ENCODE measurements around the gene IL1R2. TPM values are rescaled to one million over a fixed set of nuclear protein-coding genes. Genes with fewer than 3 reads are reported as not detected.

Gene IL1R2
- total and polyA plus RNA-seq, 9 donors = 0.06 to 1.0 (median 0.18) TPM; not detected in 3

DNA sequence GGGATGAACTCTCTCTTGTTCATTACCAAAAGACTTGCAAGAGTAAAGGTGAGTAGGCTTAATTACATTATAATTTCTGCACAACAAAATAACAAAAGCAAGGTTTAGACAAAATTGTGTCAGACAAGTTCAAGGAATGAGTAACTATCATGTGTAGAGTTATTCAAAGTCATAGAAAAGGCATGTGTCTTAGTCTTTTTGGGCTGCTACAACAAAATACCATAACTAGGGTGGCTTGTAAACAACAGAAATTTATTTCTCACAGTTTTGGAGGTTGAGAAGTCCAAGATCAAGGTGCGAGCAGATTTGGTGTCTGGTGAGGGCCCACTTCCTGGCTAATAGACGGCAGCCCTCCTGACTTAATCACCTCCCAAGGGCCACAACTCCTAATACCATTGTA lies 37.6 kb downstream of the IL1R2 start:
- H3K4me1 ChIP-seq (ENCODE audit: control insufficient read depth, insufficient read depth, low read length) = peaks cover 16% of the 10 kb centered on the region
- no peak overlapping the region for H3K4me3 ChIP-seq (ENCODE audit: low read length)
- no peaks in the 10 kb centered on the region for H3K9me3 ChIP-seq (replicated peaks; ENCODE audit: control insufficient read depth, low read depth, low read length)
- H3K27ac ChIP-seq (ENCODE audit: low read length) = no peak overlapping the region
- H3K36me3 ChIP-seq (ENCODE audit: control insufficient read depth, insufficient read depth, low read length) = no peaks in the 10 kb centered on the region
- DNase-seq = no peak
- no CpG with 5 or more reads among the region's 2 CpGs for WGBS (ENCODE audit: insufficient coverage)
- H3K27me3 ChIP-seq (ENCODE audit: control insufficient read depth, insufficient read depth, low read length) = no peaks in the 10 kb centered on the region

DNA sequence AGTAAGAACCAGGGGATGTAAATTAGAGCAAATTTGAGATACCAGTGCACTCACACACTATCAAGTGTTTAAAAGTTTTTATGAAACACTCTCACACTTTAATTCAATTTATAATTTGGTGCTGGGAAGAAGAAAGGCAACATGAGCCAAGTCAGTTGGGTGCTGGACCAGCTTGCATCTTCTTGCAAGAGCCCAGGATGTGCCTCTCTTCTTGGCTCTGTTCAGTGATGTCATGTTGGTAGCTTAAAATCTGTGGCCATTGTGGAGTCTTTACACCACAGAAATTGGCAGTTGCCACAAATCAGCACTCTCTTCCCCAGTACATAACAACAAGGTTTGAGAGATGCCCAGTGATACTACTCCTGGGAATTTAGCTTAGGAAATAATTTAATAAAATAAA lies 38.2 kb downstream of the IL1R2 start:
- no peaks in the 10 kb centered on the region for H3K27me3 ChIP-seq (ENCODE audit: control insufficient read depth, insufficient read depth, low read length)
- peaks cover 16% of the 10 kb centered on the region for H3K4me1 ChIP-seq (ENCODE audit: control insufficient read depth, insufficient read depth, low read length)
- no peak overlapping the region for H3K27ac ChIP-seq (ENCODE audit: low read length)
- no peak for DNase-seq
- no peak overlapping the region for H3K4me3 ChIP-seq (ENCODE audit: low read length)
- H3K36me3 ChIP-seq (ENCODE audit: control insufficient read depth, insufficient read depth, low read length) = no peaks in the 10 kb centered on the region
- no peaks in the 10 kb centered on the region for H3K9me3 ChIP-seq (replicated peaks; ENCODE audit: control insufficient read depth, low read depth, low read length)

DNA sequence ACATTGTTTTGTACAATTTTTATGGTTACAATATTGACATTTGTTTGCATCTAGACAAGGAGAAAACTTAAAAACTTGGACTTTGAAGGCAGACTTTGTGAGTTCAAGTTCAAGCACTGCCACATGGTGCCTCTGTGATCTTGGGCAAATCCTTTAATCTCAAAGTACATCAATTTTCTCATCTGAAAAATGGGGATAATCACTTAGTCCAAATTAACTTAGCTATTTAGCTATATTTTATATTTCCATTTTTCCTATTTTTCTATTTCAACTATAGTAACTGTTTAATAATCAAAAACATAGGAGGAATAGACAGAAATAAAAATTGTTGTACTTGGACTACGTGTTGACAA lies 38.7 kb downstream of the IL1R2 start:
- Histone ChIP-seq H3K4me1 (ENCODE audit: control insufficient read depth, insufficient read depth, low read length) (peaks cover 16% of the 10 kb centered on the region), H3K9me3 (replicated peaks; ENCODE audit: control insufficient read depth, low read depth, low read length) (no peaks in the 10 kb centered on the region), H3K27me3 (ENCODE audit: control insufficient read depth, insufficient read depth, low read length) (no peaks in the 10 kb centered on the region), H3K4me3 (ENCODE audit: low read length) (no peak overlapping the region), H3K27ac (ENCODE audit: low read length) (no peak overlapping the region), H3K36me3 (ENCODE audit: control insufficient read depth, insufficient read depth, low read length) (no peaks in the 10 kb centered on the region)
- 57% methylated on average over 1 of the region's 1 CpG for WGBS (ENCODE audit: insufficient coverage)
- no peak for DNase-seq

DNA sequence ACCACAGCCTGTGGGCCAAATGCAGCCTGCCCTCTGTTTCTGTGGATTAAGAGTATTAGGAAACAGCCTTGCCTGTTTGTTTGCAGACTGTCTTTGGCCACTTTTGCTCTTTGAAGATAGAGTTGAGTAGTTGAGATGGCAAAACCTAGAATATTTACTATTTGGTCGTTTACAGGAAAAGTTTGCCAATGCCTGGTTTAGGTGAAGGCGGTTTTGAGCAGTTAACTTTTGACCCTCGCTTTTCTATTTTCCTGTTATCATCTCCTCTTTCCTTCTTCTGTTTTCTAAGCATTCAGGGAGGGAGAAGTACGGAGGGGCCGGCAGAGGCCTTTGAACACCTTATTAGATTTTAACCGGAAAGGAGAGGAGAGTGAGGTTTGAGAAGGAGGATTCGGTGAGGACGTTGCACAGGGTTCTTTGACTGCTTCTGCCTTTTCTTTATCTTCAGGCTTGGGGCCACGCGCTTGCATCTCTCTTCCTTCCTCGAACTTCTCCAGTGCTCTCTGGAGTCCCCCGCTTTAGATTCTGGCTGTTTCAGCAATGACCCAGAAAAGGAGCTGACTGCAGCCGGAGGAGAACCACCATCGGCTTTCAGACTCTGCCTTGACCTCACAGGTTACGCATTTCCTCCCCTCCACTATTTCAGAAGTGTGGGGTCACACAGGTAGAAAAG lies 39.2 kb downstream of the IL1R2 start:
- 80% methylated on average over 6 of the region's 15 CpGs for WGBS (ENCODE audit: insufficient coverage)
- no peaks in the 10 kb centered on the region for H3K36me3 ChIP-seq (ENCODE audit: control insufficient read depth, insufficient read depth, low read length)
- H3K9me3 ChIP-seq (replicated peaks; ENCODE audit: control insufficient read depth, low read depth, low read length) = no peaks in the 10 kb centered on the region
- H3K4me3 ChIP-seq (ENCODE audit: low read length) = no peak overlapping the region
- no peak for DNase-seq
- H3K27me3 ChIP-seq (ENCODE audit: control insufficient read depth, insufficient read depth, low read length) = no peaks in the 10 kb centered on the region
- peaks cover 16% of the 10 kb centered on the region for H3K4me1 ChIP-seq (ENCODE audit: control insufficient read depth, insufficient read depth, low read length)
- no peak overlapping the region for H3K27ac ChIP-seq (ENCODE audit: low read length)

DNA sequence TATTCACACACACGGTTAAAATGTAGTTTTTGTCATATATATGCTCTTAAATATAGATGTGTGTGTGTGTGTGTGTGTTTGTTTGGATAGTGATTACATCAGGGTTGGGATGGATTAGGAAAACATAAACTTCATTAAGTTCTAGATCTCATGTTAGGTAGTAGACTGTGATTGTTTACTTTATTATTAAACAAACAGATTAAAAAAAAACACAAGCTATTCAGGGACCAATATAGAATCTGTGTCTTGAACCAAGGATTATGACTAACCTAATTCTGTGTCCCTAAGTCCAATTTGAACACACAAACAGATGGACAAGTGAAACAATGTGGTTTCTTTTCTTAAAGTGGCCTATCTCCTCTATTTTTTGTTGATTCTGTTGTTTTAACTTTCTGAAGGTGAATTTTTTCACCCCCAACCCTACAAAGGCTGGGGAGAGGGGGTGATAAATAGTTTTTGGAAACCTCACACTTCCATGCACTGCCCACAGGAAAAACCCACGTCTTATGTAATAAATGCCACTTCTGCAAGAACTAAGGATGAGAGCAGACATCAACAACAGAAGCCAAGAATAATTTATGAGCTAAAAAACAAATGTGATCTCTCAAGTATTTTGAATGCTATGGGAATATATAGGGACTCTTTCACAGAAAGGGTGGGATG lies 40.7 kb downstream of the IL1R2 start:
- Histone ChIP-seq H3K9me3 (replicated peaks; ENCODE audit: control insufficient read depth, low read depth, low read length) (no peaks in the 10 kb centered on the region), H3K4me1 (ENCODE audit: control insufficient read depth, insufficient read depth, low read length) (peaks cover 17% of the 10 kb centered on the region), H3K36me3 (ENCODE audit: control insufficient read depth, insufficient read depth, low read length) (no peaks in the 10 kb centered on the region), H3K27me3 (ENCODE audit: control insufficient read depth, insufficient read depth, low read length) (no peaks in the 10 kb centered on the region), H3K27ac (ENCODE audit: low read length) (no peak overlapping the region), H3K4me3 (ENCODE audit: low read length) (no peak overlapping the region)
- WGBS (ENCODE audit: insufficient coverage) = no CpG with 5 or more reads among the region's 2 CpGs
- no peak for DNase-seq

DNA sequence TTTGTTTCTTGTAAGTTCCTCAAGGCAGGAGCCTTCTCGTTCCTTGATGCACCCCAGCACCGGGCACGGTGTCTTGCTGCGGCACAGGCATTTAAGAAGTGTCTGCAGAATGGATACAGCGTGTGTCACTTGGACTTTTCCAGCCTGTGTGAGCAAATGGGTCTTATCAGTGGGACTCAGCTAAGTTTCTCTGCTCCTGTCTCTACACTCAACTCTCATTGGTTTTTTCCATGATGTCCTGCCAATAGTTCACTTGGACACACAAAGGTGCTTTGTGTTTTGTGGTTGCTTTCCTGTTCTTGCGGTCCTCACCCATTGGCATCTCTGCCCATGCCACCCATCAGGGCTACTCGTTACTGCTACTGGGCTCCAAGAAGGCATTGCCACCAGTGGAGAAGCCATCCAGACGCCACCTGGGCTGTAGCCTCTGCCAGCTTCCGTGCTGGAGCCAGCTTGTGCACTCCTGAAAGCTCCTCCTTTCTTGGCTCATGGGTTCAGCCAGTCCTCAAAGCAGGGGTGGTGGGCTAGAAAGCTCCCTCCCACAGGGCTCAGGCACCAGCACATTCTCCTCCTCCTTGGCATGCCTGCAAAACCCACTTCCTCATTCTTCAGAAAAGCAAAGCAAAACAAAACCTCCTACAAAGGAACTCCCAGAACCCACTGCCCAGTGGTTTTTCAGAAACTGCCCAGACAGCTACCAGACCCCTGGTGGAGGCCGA lies 41.4 kb downstream of the IL1R2 start:
- Histone ChIP-seq H3K27me3 (ENCODE audit: control insufficient read depth, insufficient read depth, low read length) (no peaks in the 10 kb centered on the region), H3K27ac (ENCODE audit: low read length) (no peak overlapping the region), H3K4me3 (ENCODE audit: low read length) (no peak overlapping the region), H3K9me3 (replicated peaks; ENCODE audit: control insufficient read depth, low read depth, low read length) (no peaks in the 10 kb centered on the region), H3K4me1 (ENCODE audit: control insufficient read depth, insufficient read depth, low read length) (peaks cover 12% of the 10 kb centered on the region), H3K36me3 (ENCODE audit: control insufficient read depth, insufficient read depth, low read length) (no peaks in the 10 kb centered on the region)
- WGBS (ENCODE audit: insufficient coverage) = 85% methylated on average over 7 of the region's 10 CpGs
- DNase-seq = peak; percentile 68

DNA sequence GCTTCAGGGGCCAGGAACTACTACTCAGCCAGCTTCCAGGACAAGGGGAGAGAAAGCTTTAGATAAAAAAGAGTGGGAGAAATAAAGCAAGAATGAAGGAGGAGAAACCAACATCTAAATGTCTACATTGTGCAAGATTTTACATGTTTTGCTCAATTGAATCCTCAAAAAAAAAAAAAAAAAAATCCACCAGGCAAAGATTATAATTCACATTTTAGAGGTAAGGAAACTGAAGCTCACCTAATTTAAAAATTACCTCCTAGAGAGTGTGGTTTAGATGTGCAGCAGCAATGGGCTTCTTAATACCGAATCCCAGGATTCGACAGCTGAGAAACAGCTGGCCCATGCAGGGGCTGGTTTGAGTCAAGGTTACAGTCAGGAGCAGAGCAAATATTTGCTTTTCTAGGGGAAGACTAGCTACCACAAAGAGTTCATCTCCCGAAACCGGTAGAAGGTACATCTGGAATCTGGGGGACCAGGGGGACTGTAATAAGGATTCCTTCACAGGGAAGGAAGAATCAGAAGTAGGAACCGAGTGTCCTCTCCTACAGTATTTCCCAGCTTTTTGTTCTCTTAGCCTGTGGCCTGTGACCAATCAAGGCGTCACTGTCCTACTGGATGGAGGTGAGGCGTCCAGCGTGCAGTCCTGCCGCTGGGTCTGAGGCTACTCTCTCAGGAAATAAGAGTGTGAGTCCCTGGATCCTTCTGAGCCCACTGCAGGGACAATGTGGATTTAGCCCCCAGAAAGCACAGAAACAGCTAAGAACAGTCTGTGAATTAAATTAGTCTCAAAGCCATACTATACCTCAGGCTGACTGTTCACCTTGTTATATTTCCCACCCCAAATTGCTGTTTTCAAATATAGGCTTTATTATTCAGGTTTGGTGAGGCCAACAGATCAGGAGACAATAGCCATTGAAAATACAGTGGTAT lies 42.3 kb downstream of the IL1R2 start:
- no peaks in the 10 kb centered on the region for H3K9me3 ChIP-seq (replicated peaks; ENCODE audit: control insufficient read depth, low read depth, low read length)
- H3K4me1 ChIP-seq (ENCODE audit: control insufficient read depth, insufficient read depth, low read length) = peaks cover 12% of the 10 kb centered on the region
- H3K27me3 ChIP-seq (ENCODE audit: control insufficient read depth, insufficient read depth, low read length) = no peaks in the 10 kb centered on the region
- WGBS (ENCODE audit: insufficient coverage) = 89% methylated on average over 4 of the region's 9 CpGs
- H3K4me3 ChIP-seq (ENCODE audit: low read length) = no peak overlapping the region
- DNase-seq = no peak
- no peaks in the 10 kb centered on the region for H3K36me3 ChIP-seq (ENCODE audit: control insufficient read depth, insufficient read depth, low read length)
- no peak overlapping the region for H3K27ac ChIP-seq (ENCODE audit: low read length)

DNA sequence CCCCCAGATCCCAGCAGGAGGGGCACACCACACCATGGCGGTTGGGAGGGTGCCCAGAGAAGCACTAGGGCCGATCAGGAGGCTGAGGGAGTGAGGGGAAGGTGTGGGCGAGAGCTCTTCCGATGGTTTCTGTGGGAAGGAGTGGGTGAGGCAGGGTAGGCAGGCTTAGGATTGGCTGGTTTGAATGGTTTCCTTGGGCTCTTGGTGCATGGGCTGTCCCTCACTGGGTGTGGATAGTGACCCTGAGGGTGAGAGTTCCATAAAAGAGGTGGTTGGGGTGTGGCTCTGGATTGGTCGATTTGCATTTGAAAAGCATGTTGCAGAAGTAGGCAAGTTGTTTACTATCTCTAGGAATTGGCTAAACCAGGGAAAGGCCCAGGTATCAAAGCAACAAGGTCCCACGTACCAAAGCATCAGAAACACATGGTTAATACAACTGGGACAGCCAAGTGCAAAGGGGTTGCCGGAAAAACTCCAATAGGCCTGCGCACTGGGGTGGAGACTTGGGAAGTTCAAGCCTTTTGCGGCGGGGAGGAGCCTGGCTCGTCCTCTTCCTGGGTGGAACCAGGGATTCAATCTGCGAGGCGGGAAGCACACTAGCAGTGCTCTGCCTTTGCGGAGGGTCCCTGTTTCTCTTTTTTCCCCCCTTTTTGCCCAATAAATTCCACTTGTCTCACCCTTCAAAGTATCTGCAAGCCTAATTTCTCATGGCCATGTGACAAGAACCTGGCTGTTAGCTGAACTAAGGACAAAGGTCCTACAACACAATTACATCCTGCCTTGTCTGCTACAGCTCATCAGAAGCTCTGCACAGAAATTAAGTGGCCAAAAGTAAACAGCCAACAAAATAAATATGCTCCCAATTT lies 43.2 kb downstream of the IL1R2 start:
- no peak for DNase-seq
- Histone ChIP-seq H3K27me3 (ENCODE audit: control insufficient read depth, insufficient read depth, low read length) (no peaks in the 10 kb centered on the region), H3K9me3 (replicated peaks; ENCODE audit: control insufficient read depth, low read depth, low read length) (no peaks in the 10 kb centered on the region), H3K4me1 (ENCODE audit: control insufficient read depth, insufficient read depth, low read length) (peaks cover 12% of the 10 kb centered on the region), H3K27ac (ENCODE audit: low read length) (no peak overlapping the region), H3K36me3 (ENCODE audit: control insufficient read depth, insufficient read depth, low read length) (no peaks in the 10 kb centered on the region), H3K4me3 (ENCODE audit: low read length) (no peak overlapping the region)
- WGBS (ENCODE audit: insufficient coverage) = 79% methylated on average over 12 of the region's 14 CpGs

DNA sequence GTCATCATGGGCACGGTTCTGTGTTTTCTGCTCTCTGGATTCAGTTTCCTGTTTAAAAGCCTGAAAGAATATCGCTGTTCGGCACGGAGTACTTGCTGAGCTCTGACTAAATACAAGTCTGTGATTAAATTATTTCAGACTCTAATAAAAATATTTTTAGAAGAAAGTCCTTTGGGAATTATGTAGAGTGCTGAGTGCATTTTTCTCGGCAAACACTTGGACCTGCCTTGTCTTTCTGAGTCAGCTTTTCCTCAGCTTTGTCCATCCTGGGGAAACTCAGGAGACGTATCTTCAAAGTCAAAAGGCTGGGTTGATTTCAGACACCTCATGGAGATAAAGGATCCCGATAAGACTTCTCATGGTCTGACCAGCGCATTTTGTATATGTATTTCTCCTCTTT lies 45.9 kb downstream of the IL1R2 start:
- peak; percentile 93 for DNase-seq
- no peaks in the 10 kb centered on the region for H3K36me3 ChIP-seq (ENCODE audit: control insufficient read depth, insufficient read depth, low read length)
- H3K27me3 ChIP-seq (ENCODE audit: control insufficient read depth, insufficient read depth, low read length) = peaks cover 4% of the 10 kb centered on the region
- H3K9me3 ChIP-seq (replicated peaks; ENCODE audit: control insufficient read depth, low read depth, low read length) = no peaks in the 10 kb centered on the region
- peak overlapping the region; percentile 25 for H3K27ac ChIP-seq (ENCODE audit: low read length)
- no peak overlapping the region for H3K4me3 ChIP-seq (ENCODE audit: low read length)
- H3K4me1 ChIP-seq (ENCODE audit: control insufficient read depth, insufficient read depth, low read length) = peaks cover 12% of the 10 kb centered on the region
- 15% methylated on average over 3 of the region's 8 CpGs for WGBS (ENCODE audit: insufficient coverage)

Measured in muscle of leg (tissue), 11 donors.